ENCODE results near the gene RBCK1.

RBCK1 gene

GRCh38 chr20:418858-419365 lies 10.8 kb downstream of the RBCK1 start:
- no peak for DNase-seq (ENCODE audit: low read depth in 2 of 2)

- DNase-seq (ENCODE audit: low read depth in 2 of 2): no peak
These were observed 11.6 kb downstream of the RBCK1 start for GRCh38 chr20:419556-420165.

GRCh38 chr20:420166-420620 lies 12.1 kb downstream of the RBCK1 start:
- DNase-seq (ENCODE audit: low read depth in 2 of 2): no peak

- DNase-seq (ENCODE audit: low read depth in 2 of 2): no peak
These were observed 12.8 kb downstream of the RBCK1 start for GRCh38 chr20:420721-421574.

- no peak for DNase-seq (ENCODE audit: low read depth in 2 of 2)
These were observed 13.7 kb downstream of the RBCK1 start for GRCh38 chr20:421685-422250.

GRCh38 chr20:426566-426965 lies 18.5 kb downstream of the RBCK1 start:
- no peak for DNase-seq (ENCODE audit: low read depth in 2 of 2)

- no peak for DNase-seq (ENCODE audit: low read depth in 2 of 2)
These were observed 19.3 kb downstream of the RBCK1 start for GRCh38 chr20:427401-427800.

GRCh38 chr20:427849-428657 lies 20.0 kb downstream of the RBCK1 start:
- no peak for DNase-seq (ENCODE audit: low read depth in 2 of 2)

- no peak for DNase-seq (ENCODE audit: low read depth in 2 of 2)
These were observed 20.6 kb downstream of the RBCK1 start for GRCh38 chr20:428658-429200.

GRCh38 chr20:430091-430999 lies 22.2 kb downstream of the RBCK1 start:
- no peak for DNase-seq (ENCODE audit: low read depth in 2 of 2)

GRCh38 chr20:431012-431904 lies 23.2 kb downstream of the RBCK1 start:
- DNase-seq (ENCODE audit: low read depth in 2 of 2): no peak

GRCh38 chr20:432208-432607 lies 24.1 kb downstream of the RBCK1 start:
- no peak for DNase-seq (ENCODE audit: low read depth in 2 of 2)

GRCh38 chr20:432677-433299 lies 24.7 kb downstream of the RBCK1 start:
- no peak for DNase-seq (ENCODE audit: low read depth in 2 of 2)

GRCh38 chr20:433300-433975 lies 25.3 kb downstream of the RBCK1 start:
- DNase-seq (ENCODE audit: low read depth in 2 of 2): peak; percentile 28 to 39

GRCh38 chr20:434221-434620 lies 26.1 kb downstream of the RBCK1 start:
- DNase-seq (ENCODE audit: low read depth in 2 of 2): no peak

GRCh38 chr20:434661-435419 lies 26.7 kb downstream of the RBCK1 start:
- no peak for DNase-seq (ENCODE audit: low read depth in 2 of 2)

- DNase-seq (ENCODE audit: low read depth in 2 of 2): no peak
These were observed 27.5 kb downstream of the RBCK1 start for GRCh38 chr20:435558-435957.

GRCh38 chr20:436476-436875 lies 28.4 kb downstream of the RBCK1 start:
- no peak for DNase-seq (ENCODE audit: low read depth in 2 of 2)
